D721Med (cell line): ENCODE results near the gene DNAH5.
A peak's percentile ranks its signal among the peaks of the same experiment; 100 is the strongest.

Experiments
- DNase-seq: peaks from one replicate; pipeline ENCODE4 v3.0.0; 2011; ENCODE audit warnings: low spot score; ENCODE audit not compliant: insufficient read length
- FAIRE-seq: peaks from 2 replicates; lab custom pipeline; 2011; peaks lifted over from hg19 to GRCh38; lab: Jason Lieb, UNC
- TF ChIP-seq, protein P1 (sequence below): IDR thresholded peaks from 2 replicates; pipeline ENCODE4 v1.5.1; 2012; ENCODE audit warnings: mild to moderate bottlenecking, control low read depth; ENCODE audit not compliant: insufficient read depth; ENCODE audit errors: missing control alignments

Gene DNAH5

DNA sequence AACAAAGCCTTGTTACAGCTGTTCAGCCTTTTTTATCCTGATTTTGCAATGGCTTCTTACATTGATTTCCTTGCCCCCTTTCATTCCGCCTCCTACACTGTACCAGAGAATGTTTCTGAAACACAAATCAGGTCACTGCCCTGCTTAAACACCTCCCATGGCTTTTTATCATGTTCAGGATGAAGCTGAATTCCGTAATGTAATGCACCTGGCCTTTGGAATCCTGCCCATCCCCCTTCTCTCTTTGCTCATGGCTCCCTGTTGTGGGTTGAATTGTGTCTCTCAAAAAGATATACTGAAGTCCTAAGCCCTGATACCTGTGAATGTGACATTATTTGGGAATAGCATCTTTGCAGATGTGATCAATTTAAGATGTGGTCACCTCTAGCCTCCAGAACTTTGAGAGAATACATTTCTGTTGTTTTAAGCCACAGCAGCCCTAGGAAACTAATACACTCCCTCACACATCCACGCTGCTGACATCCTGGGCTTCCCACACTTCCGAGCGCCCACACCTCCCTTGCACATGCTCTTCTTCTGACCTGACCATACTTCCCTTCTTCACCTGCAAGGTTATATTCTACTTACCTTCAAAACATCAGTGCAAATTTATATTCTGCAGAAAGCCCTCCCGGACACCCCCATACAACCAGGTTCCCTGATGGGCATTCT is 101.2 kb downstream of the DNAH5 start:
- TF ChIP-seq, protein P1, sequence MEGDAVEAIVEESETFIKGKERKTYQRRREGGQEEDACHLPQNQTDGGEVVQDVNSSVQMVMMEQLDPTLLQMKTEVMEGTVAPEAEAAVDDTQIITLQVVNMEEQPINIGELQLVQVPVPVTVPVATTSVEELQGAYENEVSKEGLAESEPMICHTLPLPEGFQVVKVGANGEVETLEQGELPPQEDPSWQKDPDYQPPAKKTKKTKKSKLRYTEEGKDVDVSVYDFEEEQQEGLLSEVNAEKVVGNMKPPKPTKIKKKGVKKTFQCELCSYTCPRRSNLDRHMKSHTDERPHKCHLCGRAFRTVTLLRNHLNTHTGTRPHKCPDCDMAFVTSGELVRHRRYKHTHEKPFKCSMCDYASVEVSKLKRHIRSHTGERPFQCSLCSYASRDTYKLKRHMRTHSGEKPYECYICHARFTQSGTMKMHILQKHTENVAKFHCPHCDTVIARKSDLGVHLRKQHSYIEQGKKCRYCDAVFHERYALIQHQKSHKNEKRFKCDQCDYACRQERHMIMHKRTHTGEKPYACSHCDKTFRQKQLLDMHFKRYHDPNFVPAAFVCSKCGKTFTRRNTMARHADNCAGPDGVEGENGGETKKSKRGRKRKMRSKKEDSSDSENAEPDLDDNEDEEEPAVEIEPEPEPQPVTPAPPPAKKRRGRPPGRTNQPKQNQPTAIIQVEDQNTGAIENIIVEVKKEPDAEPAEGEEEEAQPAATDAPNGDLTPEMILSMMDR = no peak
- DNase-seq (no peak), FAIRE-seq (no peak)

- DNase-seq = no peak
- no peak for FAIRE-seq
- TF ChIP-seq, protein P1 = no peak
Measured at GRCh38 chr5:13833440-13833839, 111.0 kb downstream of the DNAH5 start.

DNA sequence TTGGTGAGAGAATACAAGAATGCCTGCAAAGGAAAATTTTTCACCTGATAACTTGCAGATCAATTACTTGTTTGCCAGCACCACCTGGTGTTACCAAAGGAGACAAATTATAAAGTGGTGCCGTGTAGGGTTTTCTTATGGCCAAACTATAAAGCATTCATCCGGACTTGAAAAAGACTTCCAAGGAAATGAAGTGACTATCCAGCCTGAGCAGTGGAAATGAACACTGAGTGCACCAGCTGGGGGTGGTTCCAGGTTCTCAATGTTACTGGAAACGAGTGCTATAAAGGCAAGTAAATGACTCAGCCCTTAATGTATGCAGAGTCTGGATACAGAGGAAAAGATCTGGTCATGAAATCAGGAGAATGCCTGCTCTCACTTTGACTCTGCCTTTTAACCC is 113.1 kb downstream of the DNAH5 start:
- no peak for DNase-seq
- no peak for FAIRE-seq
- TF ChIP-seq, protein P1 = peak; percentile 7

- no peak for FAIRE-seq
Measured at GRCh38 chr5:13830536-13830935, 114.0 kb downstream of the DNAH5 start.

GRCh38 chr5:13821366-13821765 is 123.1 kb downstream of the DNAH5 start:
- DNase-seq (no peak), FAIRE-seq (no peak)
- TF ChIP-seq, protein P1 = no peak

More at GRCh38 chr5:13830536-13830935, 114.0 kb downstream of the DNAH5 start:
- TF ChIP-seq, protein P1 = no peak
- no peak for DNase-seq

DNA sequence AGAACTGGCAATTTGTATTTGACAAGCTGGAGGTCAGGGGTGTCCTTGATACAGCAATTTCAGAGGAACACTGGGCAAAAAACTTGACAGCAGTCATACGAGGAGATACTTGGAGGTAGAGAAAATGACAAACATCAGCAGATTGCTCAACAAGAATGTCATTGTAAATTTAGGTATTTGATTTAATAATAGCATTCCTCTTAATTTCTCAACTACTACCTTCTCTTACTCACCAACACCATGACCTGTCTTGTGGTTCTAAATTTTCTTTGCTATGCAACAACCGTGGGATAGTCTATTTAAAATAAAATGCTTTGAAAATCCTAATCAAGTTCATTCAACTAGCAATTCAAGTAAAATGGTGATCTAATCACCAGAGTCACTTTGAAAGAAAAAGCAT is 128.4 kb downstream of the DNAH5 start:
- TF ChIP-seq, protein P1 = no peak
- FAIRE-seq = no peak
- DNase-seq = no peak

GRCh38 chr5:13814301-13814700 is 130.2 kb downstream of the DNAH5 start:
- no peak for FAIRE-seq
- no peak for DNase-seq
- TF ChIP-seq, protein P1 = peak; percentile 13
